TTC549 (cell line): Measurements from ENCODE around the gene ADGRB3.
A peak's percentile ranks its signal among the peaks of the same experiment; 100 is the strongest.
"Not testable (repeated sequence)": the region's sequence is repeated elsewhere in the genome, so short reads cannot be mapped to it uniquely, and the experiment has no call there.

Source experiments
- FAIRE-seq: peaks from 2 replicates; lab custom pipeline; 2012; peaks lifted over from hg19 to GRCh38; lab: Jason Lieb, UNC

The ADGRB3 gene

GRCh38 chr6:69044534-69044933 is 409.5 kb downstream of the ADGRB3 start:
- no peak for FAIRE-seq

DNA sequence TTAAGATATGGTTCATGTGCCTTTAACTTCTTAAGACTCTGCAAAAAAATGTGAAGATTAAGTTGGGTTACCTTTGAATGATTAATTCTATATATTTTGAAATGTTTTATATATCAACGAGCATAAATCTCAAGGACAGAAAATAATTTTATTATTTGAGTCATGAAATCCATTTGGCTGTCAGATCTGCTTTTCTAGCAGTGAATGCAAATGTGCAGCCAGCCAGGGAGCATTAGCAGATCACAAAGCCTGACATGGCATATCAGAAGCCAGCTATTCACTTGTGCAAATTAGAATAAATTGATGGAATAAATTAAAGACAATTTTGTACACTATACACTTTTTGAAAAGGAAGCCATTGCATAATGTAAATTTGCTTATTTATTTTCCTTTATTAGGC is 424.3 kb downstream of the ADGRB3 start:
- no peak for FAIRE-seq

DNA sequence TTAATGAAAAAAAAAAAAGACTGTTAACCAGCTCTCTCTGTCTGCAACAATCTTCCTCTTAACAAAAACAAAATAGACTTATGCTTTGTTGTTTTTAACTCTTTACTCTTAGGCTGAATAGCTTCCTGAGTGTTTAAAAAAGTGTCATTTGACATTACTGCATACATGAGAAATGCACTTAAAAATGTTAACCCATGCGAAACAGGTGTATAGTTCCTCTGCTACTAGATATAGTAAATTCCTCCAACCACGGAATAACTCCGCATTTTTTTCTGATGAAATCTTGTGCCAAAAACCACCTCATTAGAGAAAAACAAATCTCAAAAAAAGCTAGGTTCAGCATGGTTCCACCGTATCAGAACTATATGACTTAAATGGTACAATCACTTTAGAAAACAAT is 426.0 kb downstream of the ADGRB3 start:
- no peak for FAIRE-seq

DNA sequence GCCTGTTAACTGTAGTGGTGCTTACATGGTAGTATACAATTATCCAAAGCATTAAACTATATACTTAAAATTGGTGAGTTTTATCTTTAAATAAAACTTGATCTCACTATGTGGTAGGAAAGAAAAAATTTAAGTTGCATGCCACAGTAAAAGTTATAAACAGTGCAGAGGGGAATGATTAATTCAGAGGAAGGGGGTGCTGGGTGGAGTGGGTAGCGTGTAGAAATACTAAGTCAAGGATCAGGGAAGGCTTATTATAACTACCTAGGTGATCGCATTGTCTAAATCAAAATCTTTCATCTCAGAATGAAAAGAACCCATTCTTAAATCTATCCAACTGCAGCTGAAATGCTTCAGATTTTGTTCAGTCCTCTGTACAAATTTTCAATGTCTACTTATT is 428.3 kb downstream of the ADGRB3 start:
- FAIRE-seq, result no peak

DNA sequence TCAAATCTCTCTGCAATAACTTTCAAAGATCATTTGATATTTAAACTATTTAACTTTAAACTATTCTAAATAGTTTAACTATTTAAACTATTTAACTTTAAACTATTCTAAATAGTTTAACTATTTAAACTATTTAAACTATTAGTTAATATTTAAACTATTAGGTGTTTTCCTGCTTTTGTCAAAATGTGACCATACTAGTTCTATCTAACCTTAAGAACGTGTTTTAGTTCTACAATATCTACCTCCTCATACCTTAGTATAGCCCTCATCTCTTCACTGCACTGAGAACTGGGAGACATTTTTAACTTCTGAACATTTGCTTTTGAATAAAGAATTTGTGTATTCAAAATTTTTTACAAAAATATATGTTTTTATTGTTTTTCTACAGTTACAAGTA is 429.1 kb downstream of the ADGRB3 start:
- FAIRE-seq, result peak; percentile 41

- no peak for FAIRE-seq
Measured at GRCh38 chr6:69069881-69070280, 434.8 kb downstream of the ADGRB3 start.

GRCh38 chr6:69072796-69073195 is 437.7 kb downstream of the ADGRB3 start:
- no peak for FAIRE-seq

GRCh38 chr6:69084746-69085335 is 449.8 kb downstream of the ADGRB3 start:
- no peak for FAIRE-seq

- no peak for FAIRE-seq
Measured at GRCh38 chr6:69086689-69087088, 451.6 kb downstream of the ADGRB3 start.

- no peak for FAIRE-seq
Measured at GRCh38 chr6:69089539-69089938, 454.5 kb downstream of the ADGRB3 start.

DNA sequence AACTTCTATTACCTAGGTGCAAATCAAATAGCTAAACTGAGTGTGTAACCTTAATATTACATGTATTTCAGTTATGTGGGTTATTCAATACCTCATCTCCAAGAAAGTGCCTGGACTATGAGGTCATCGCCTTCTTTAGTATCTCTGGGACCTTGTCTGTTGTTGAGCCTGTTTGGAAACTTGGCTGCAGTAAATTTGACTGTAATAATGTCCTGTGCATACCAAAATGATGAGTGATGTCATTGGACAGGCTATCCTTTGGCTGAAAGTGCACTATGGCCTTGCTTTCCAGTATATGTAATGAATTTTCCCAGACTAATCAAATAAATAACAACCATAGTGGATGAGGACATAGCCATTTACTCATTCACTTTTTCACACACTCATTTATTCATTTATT is 455.1 kb downstream of the ADGRB3 start:
- FAIRE-seq, result no peak

- no peak for FAIRE-seq
Measured at GRCh38 chr6:69096681-69097080, 461.6 kb downstream of the ADGRB3 start.

GRCh38 chr6:69097948-69098347 is 462.9 kb downstream of the ADGRB3 start:
- no peak for FAIRE-seq

GRCh38 chr6:69098910-69099309 is 463.8 kb downstream of the ADGRB3 start:
- FAIRE-seq, result no peak

GRCh38 chr6:69100772-69101171 is 465.7 kb downstream of the ADGRB3 start:
- FAIRE-seq, result no peak

DNA sequence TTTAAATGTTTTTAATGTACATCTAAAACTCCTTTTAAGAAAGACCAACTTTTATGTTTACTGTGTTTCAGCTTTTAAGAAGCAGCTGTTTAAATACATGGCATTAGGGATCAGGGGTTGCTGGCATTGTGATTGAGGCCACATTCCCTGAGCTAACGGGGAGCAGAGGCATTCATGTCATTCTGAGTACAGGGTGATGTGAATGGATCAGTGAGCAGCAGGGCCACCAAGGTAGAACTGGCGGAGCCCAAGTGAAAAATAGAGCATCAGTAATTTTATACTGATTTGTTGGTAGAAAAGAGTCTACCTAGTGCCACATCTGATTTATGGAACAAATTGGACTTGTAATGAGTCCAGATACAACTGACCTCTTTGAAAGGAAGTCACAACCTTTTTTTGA is 467.3 kb downstream of the ADGRB3 start:
- FAIRE-seq, result no peak

DNA sequence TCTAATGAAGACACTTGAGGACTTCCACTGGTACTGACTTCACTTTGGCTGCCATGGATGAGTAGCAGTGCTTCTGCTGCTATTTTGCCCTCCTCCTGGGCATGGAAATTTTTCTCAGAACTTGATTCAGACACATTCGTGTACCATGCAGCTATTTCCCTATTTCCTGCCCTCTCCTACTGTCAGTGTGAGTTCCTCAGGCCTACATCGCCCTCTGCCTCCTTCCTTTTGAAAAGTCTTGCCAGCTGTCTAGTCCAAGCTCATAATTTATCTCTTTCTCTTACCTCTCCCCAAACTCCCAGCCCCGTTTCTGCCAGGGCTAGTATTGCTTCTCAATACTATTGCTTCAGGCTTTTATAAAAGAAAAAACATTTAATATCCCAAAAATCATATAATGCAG is 470.2 kb downstream of the ADGRB3 start:
- no peak for FAIRE-seq

- FAIRE-seq, result no peak
Measured at GRCh38 chr6:69106511-69106910, 471.4 kb downstream of the ADGRB3 start.

DNA sequence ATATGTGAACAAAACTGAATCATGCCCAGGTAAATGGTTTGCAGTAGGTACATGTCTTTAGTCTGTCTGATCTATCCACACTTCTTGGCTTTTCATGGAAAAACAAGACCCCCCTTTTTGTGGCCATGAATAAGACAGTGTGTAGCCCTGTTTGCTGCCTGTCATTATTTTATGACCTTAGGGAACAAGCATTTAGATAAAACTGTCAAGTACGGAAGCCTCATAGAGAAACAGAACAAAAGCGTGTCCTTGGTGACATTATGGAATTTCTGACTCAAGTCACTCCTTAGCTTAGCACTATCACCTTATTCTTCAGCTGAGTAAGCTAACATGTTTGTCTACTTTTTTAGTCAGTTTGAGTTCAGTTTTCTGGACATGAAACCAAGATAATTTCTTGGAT is 476.2 kb downstream of the ADGRB3 start:
- FAIRE-seq, result no peak

DNA sequence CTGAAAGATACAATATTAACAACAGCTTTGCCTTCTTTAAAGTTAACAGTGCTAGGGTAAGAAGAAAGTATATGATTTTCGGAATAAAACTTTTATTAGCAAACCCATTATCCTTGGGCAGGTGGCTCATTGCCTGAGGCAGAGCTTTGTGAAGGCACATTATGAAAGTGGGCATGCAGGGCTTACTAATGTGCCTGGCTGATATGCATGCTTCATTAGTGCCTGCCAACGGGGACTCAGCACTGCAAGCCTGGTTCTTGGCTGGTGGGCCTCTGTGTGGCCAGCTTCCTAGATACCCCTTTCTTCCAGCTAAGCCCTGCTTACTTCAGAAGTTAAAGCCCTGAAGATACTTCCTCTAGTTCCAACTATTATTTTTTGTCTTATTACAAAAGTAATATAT is 481.6 kb downstream of the ADGRB3 start:
- no peak for FAIRE-seq

DNA sequence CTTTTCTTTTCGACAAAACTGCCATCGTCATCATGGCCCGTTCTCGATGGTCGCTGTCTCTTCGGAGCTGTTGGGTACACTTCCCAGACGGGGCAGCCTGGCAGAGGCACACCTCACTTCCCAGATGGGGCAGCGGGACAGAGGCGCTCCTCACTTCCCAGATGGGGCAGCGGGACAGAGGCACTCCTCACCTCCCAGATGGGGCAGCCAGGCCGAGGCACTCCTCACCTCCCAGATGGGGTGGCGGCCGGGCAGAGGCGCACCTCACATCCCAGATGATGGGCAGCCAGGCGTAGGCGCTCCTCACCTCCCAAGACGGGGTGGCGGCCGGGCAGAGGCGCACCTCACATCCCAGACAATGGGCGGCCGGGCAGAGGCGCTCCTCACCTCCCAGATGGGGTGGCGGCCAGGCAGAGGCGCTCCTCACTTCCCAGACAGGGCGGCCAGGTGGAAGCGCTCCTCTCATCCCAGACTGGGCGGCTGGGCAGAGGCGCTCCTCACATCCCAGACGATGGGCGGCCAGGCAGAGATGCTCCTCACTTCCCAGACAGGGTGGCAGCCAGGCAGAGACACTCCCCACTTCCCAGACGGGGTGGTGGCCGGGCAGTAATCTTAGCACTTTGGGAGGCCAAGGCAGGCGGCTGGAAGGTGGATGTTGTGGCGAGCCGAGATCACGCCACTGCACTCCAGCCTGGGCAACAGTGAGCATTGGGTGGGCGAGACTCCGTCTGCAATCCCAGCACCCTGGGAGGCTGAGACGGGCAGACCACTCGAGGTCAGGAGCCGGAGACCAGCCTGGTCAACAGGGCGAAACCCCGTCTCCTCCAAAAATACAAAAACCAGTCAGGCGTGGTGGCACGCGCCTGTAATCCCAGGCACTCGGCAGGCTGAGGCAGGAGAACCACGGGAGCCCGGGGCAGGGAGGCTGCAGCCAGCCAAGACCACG is 486.7 kb downstream of the ADGRB3 start:
- not testable (repeated sequence) for FAIRE-seq

- no peak for FAIRE-seq
Measured at GRCh38 chr6:69122407-69122773, 487.3 kb downstream of the ADGRB3 start.

DNA sequence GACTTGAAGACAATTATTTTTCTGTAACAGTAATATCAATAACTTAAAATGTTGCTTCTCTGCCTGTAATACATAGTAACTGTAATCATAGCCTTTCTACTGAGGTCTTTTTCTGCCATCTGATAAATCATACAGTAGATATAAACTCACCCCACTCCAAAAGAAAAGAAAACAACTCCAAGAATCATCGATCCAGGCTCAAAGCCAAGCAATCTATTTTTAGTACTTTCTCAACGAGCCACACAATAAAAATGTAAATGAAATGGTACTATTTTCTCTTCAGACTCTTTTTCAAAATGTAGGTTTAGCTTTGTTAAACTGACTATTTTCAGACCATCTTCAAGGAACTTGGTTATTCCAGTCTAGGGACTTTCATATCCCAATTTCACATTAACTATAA is 493.3 kb downstream of the ADGRB3 start:
- no peak for FAIRE-seq

- no peak for FAIRE-seq
Measured at GRCh38 chr6:69129046-69129445, 494.0 kb downstream of the ADGRB3 start.
